SK-N-SH treated with all-trans-retinoic acid at 6 μM for 48 hours (cell line): Measurements from ENCODE around the gene C1orf198.

Source experiments
- CREB5 ChIP-seq: fragments of 250-450 bp; sonication (Bioruptor Pico); IDR thresholded peaks from 2 replicates; pipeline ENCODE4 v1.5.1; 2020; ENCODE audit warnings: low read depth, mild to moderate bottlenecking, moderate library complexity
- CSDC2 ChIP-seq: fragments of 250-450 bp; sonication (Bioruptor Pico); IDR thresholded peaks from 2 replicates; pipeline ENCODE4 v1.5.0; 2020; ENCODE audit warnings: mild to moderate bottlenecking, moderate library complexity
- CSRNP3 ChIP-seq: fragments of 250-450 bp; sonication (Bioruptor Pico); IDR thresholded peaks from 2 replicates; pipeline ENCODE4 v1.5.1; 2021; ENCODE audit warnings: mild to moderate bottlenecking, moderate library complexity
- GLIS3 ChIP-seq: fragments of 250-450 bp; sonication (Bioruptor Pico); IDR thresholded peaks from 2 replicates; pipeline ENCODE4 v1.5.0; 2020; ENCODE audit warnings: mild to moderate bottlenecking, moderate library complexity
- PATZ1 ChIP-seq: fragments of 250-450 bp; sonication (Bioruptor Pico); IDR thresholded peaks from 2 replicates; pipeline ENCODE4 v1.8.0; 2020; ENCODE audit warnings: mild to moderate bottlenecking, moderate library complexity, borderline replicate concordance
- PPARA ChIP-seq: fragments of 250-450 bp; sonication (Bioruptor Pico); IDR thresholded peaks from 2 replicates; pipeline ENCODE4 v1.5.0; 2020; ENCODE audit warnings: mild to moderate bottlenecking, borderline replicate concordance
- RARB ChIP-seq: fragments of 250-450 bp; sonication (Bioruptor Pico); IDR thresholded peaks from 2 replicates; pipeline ENCODE4 v1.8.0; 2021; ENCODE audit warnings: mild to moderate bottlenecking, moderate library complexity
- TOX ChIP-seq: fragments of 250-450 bp; sonication (Bioruptor Pico); IDR thresholded peaks from 2 replicates; pipeline ENCODE4 v1.8.0; 2021; ENCODE audit warnings: mild to moderate bottlenecking, moderate library complexity, borderline replicate concordance
- TSHZ2 ChIP-seq: fragments of 250-450 bp; sonication (Bioruptor Pico); IDR thresholded peaks from 2 replicates; pipeline ENCODE4 v1.5.0; 2020; ENCODE audit warnings: mild to moderate bottlenecking, moderate library complexity
- ZNF70 ChIP-seq: fragments of 450-650 bp; formaldehyde crosslinking; IDR thresholded peaks from 2 replicates; pipeline ENCODE4 v1.5.0; 2020; ENCODE audit warnings: mild to moderate bottlenecking, moderate library complexity

- TF ChIP-seq ZNF70 (CRISPR knock-in tag) (no peak), PATZ1 (CRISPR knock-in tag) (no peak), TOX (CRISPR knock-in tag) (no peak), TSHZ2 (CRISPR knock-in tag) (no peak), CSRNP3 (CRISPR knock-in tag) (no peak), GLIS3 (CRISPR knock-in tag) (no peak), CREB5 (CRISPR knock-in tag) (no peak), RARB (CRISPR knock-in tag) (no peak), CSDC2 (CRISPR knock-in tag) (no peak), PPARA (CRISPR knock-in tag) (no peak)
These were observed 15.4 kb downstream of the C1orf198 start for GRCh38 chr1:230852959-230853358.
